ENCODE measurements around the gene PDLIM1. TPM values are rescaled to one million over a fixed set of nuclear protein-coding genes. Genes with fewer than 3 reads are reported as not detected.

Gene PDLIM1
- polyA plus RNA-seq, 1 of the 3 experiments (the other 2 are of a cell fraction), result 97.2 TPM

DNA sequence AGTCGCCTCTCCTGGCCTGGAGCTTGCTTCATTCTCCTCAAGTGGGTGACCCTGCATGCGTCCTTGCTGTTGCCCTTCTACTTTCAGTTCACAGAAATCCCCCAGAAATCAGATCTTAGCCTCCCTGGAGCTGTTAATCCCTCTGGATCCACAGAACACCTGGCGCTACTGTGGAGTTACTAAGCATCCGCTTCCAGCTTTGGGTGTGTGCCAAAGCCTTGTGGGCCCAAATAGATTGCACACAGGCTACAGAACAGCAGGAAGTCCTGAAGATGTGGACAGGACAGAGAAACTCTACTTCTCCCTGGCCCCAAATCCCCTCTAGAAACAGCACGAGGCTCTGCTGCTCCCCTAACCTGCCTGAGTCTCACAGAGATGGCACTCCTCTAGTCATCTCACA, 36.6 kb upstream of the PDLIM1 start:
- ChIA-PET POLR2A (no interaction called here), CTCF (interaction anchor here (0.8 to 1.1 kb wide), 2 partner anchors 82 to 85 kb away, joined by 3 to 4 read pairs; no protein-coding TSS in a partner anchor)
- Histone ChIP-seq H4K20me1 (ENCODE audit: insufficient read depth) (no peaks in the 10 kb centered on the region), H3K27ac (ENCODE audit: low read depth in 2 of 2, low read length in 1 of 2) (peak overlapping the region in 1 of 2 experiments; percentile 40; a peak in 2 of 4 replicates), H3K27me3 (ENCODE audit: insufficient read depth) (no peaks in the 10 kb centered on the region), H3K79me2 (ENCODE audit: insufficient read depth) (no peaks in the 10 kb centered on the region), H3K4me1 (ENCODE audit: control insufficient read depth in 1 of 2, insufficient read depth in 2 of 2, low read depth in 1 of 2, low read length in 1 of 2) (peaks cover 0 to 10% of the 10 kb centered on the region in 2 experiments; a peak in 2 of 4 replicates), H3K9me2 (no peaks in the 10 kb centered on the region), H2AFZ (ENCODE audit: low read depth) (no peak overlapping the region), H3K36me3 (replicated peaks in 1 of 2; ENCODE audit: control insufficient read depth in 1 of 2, insufficient read depth in 2 of 2, low read length in 1 of 2) (no peaks in the 10 kb centered on the region), H3K9ac (no peak overlapping the region), H3F3A (replicated peaks; ENCODE audit: insufficient read depth) (no peaks in the 10 kb centered on the region), H3K9me3 (no peaks in the 10 kb centered on the region), H3K4me2 (no peak overlapping the region), H3K4me3 (ENCODE audit: low read depth in 2 of 2, low read length in 1 of 2) (no peak overlapping the region)
- peak; percentile 48 for DNase-seq
- 52% methylated on average over 5 of the region's 5 CpGs for WGBS (ENCODE audit: low lambda C conversion rate)
- TF ChIP-seq, protein P1, sequence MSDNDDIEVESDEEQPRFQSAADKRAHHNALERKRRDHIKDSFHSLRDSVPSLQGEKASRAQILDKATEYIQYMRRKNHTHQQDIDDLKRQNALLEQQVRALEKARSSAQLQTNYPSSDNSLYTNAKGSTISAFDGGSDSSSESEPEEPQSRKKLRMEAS (IDR thresholded peaks at IDR 0.05; ENCODE audit: low read depth), result no peak
- TF ChIP-seq NFIC (IDR thresholded peaks at IDR 0.05; ENCODE audit: borderline replicate concordance) (peak; percentile 33; the same call in 1 of the 2 replicates), RCOR1 (IDR thresholded peaks at IDR 0.05; ENCODE audit: low read length) (no peak), EP300 (IDR thresholded peaks at IDR 0.05; ENCODE audit: borderline replicate concordance in 1 of 2, low read depth in 1 of 2, low read length in 1 of 2) (0 out of 4 replicates have a peak, but pooled peaks of 1 of the 2 experiments have one; percentile 11), EZH2phosphoT487 (IDR thresholded peaks at IDR 0.05; ENCODE audit: borderline replicate concordance, low read depth) (no peak), MXI1 (IDR thresholded peaks at IDR 0.05; ENCODE audit: low read depth, low read length) (no peak), POLR2AphosphoS5 (IDR thresholded peaks at IDR 0.05; ENCODE audit: low read depth, low read length) (no peak), TAF1 (IDR thresholded peaks at IDR 0.05; ENCODE audit: borderline replicate concordance, low read depth, low read length) (no peak), FOXM1 (IDR thresholded peaks at IDR 0.05; ENCODE audit: low read depth) (no peak), ELF1 (IDR thresholded peaks at IDR 0.05) (no peak), RAD21 (IDR thresholded peaks at IDR 0.05; ENCODE audit: low read length) (no peak), FOXJ3 (CRISPR knock-in tag; IDR thresholded peaks at IDR 0.05) (no peak), TCF12 (IDR thresholded peaks at IDR 0.05) (peak; percentile 20; the same call in 1 of the 2 replicates)
- TF ChIP-seq, protein P2, sequence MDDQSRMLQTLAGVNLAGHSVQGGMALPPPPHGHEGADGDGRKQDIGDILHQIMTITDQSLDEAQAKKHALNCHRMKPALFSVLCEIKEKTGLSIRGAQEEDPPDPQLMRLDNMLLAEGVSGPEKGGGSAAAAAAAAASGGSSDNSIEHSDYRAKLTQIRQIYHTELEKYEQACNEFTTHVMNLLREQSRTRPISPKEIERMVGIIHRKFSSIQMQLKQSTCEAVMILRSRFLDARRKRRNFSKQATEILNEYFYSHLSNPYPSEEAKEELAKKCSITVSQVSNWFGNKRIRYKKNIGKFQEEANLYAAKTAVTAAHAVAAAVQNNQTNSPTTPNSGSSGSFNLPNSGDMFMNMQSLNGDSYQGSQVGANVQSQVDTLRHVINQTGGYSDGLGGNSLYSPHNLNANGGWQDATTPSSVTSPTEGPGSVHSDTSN (IDR thresholded peaks at IDR 0.05), result no peak
- TF ChIP-seq, protein P3, sequence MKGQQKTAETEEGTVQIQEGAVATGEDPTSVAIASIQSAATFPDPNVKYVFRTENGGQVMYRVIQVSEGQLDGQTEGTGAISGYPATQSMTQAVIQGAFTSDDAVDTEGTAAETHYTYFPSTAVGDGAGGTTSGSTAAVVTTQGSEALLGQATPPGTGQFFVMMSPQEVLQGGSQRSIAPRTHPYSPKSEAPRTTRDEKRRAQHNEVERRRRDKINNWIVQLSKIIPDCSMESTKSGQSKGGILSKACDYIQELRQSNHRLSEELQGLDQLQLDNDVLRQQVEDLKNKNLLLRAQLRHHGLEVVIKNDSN (IDR thresholded peaks at IDR 0.05; ENCODE audit: borderline replicate concordance, low read depth), result no peak
- TF ChIP-seq, protein P4, sequence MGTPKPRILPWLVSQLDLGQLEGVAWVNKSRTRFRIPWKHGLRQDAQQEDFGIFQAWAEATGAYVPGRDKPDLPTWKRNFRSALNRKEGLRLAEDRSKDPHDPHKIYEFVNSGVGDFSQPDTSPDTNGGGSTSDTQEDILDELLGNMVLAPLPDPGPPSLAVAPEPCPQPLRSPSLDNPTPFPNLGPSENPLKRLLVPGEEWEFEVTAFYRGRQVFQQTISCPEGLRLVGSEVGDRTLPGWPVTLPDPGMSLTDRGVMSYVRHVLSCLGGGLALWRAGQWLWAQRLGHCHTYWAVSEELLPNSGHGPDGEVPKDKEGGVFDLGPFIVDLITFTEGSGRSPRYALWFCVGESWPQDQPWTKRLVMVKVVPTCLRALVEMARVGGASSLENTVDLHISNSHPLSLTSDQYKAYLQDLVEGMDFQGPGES (IDR thresholded peaks at IDR 0.05; ENCODE audit: low read depth, low read length), result no peak

Data from SK-N-SH (cell line).